Right ventricle myocardium superior (tissue), 1 donor: Measurements from ENCODE around the gene TUBGCP4. TPM values are rescaled to one million over a fixed set of nuclear protein-coding genes. Genes with fewer than 3 reads are reported as not detected.
"Not testable (repeated sequence)": the region's sequence is repeated elsewhere in the genome, so short reads cannot be mapped to it uniquely, and the experiment has no call there.

Experiments
- ATAC-seq: fragments of 200-7000 bp; cut with Tn5 transposase; one replicate; pipeline ENCODE4 v1.9.1; 2020; ENCODE audit warnings: mild to moderate bottlenecking; ENCODE audit not compliant: poor library complexity
- DNase-seq: peaks from one replicate; pipeline ENCODE4 v3.0.0-alpha.2; 2020
- intact Hi-C: fragments of 100-400 bp; cut with DNase I; formaldehyde crosslinking; loops from one replicate; pipeline ENCODE4 v1.11.2; 2022
- total RNA-seq: library from RNA; stranded (reverse); fragmentation: NEBNext Ultra II Directional; extraction: Animal tissue kit (Norgen Biotek cat#: 25700); gene quantifications from one replicate; pipeline ENCODE4 v1.2.1, GENCODE V29; 2021
- donor health status: DM: no; HTN: yes; CAD: no; lungs with severe emphysema.

The TUBGCP4 gene
- total RNA-seq, 1 donor from 2014 or later, result 11.1 TPM

DNA sequence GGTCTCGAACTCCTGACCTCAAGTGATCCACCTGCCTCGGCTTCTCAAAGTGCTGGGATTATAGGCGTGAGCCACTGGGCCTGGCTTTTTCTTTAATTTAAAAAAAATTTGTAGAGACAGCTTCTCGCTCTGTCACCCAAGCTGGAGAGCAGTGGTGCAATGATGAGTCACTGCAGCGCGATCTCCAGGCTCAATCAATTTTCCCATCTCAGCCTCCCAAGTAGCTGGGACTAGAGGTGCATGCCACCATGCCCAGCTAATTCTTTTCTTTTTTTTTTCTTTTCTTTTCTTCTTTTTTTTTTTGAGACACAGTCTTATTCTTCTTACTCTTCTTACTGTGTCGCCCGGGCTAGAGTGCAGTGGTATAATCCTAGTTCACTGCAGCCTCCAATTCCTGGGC is 19.8 kb downstream of the TUBGCP4 start:
- intact Hi-C loops, result no loop called here
- DNase-seq, result no peak
- ATAC-seq, result no peak

DNA sequence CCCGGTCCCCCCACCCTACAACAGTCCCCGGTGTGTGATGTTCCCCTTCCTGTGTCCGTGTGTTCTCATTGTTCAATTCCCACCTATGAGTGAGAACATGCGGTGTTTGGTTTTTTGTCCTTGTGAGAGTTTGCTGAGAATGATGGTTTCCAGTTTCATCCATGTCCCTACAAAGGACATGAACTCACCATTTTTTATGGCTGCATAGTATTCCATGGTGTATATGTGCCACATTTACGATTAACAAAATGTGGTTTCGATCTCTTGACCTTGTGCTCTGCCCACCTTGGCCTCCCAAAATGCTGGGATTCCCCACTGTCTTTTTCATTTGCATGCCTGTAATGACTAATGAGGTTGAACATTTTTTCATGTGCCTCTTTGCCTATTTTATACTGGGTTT is 22.7 kb downstream of the TUBGCP4 start:
- intact Hi-C loops, ATAC-seq: not testable (repeated sequence)

GRCh38 chr15:43402255-43402654 is 31.4 kb downstream of the TUBGCP4 start:
- DNase-seq, result no peak
- intact Hi-C loops, result no loop called here
- ATAC-seq, result no peak

More for the DNA sequence above, 22.7 kb downstream of the TUBGCP4 start:
- not testable (repeated sequence) for DNase-seq

GRCh38 chr15:43403616-43404015 is 32.7 kb downstream of the TUBGCP4 start:
- DNase-seq (no peak), ATAC-seq (no peak)
- intact Hi-C loops, result no loop called here

GRCh38 chr15:43404130-43404529 is 33.2 kb downstream of the TUBGCP4 start:
- intact Hi-C loops, result no loop called here
- DNase-seq (no peak), ATAC-seq (no peak)

DNA sequence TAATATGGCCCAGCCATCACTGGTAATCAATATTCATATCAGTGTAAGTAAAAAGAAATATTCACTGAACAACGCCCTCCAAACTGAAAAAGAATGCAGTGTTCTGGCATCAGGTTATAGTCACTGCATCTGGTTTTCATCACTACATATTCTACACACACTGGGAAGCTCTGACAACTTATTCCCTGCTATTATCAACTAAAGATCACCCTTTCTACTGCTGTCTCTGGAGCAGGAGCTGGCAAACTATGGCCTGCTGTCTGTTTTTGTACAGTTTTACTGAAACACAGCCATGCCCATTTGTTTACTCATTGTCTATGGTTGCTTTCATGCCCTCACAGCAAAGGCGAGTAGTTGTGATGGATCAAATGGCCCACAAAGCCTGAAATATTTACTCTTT is 35.3 kb downstream of the TUBGCP4 start:
- DNase-seq (no peak), ATAC-seq (no peak)
- intact Hi-C loops, result no loop called here

DNA sequence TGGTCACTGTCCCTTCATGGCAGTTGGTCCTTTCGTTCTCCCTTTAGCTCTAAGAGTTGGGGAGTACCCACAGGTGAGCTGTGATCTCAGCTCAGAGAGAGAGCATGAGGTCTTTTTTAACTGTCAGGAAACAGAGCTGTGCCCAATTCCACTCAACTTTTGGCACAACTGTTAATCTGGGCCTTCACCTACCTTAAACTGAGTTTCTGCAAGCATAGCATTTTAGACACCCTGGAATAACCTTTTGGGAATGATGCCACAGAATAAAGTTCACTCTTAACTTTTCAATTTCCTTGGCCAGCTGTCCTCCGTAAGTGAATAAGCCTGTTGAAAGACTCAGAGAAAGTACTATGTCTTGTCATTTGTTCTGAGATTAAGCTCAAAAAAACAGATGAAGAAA is 35.9 kb downstream of the TUBGCP4 start:
- intact Hi-C loops, result no loop called here
- DNase-seq (no peak), ATAC-seq (no peak)

DNA sequence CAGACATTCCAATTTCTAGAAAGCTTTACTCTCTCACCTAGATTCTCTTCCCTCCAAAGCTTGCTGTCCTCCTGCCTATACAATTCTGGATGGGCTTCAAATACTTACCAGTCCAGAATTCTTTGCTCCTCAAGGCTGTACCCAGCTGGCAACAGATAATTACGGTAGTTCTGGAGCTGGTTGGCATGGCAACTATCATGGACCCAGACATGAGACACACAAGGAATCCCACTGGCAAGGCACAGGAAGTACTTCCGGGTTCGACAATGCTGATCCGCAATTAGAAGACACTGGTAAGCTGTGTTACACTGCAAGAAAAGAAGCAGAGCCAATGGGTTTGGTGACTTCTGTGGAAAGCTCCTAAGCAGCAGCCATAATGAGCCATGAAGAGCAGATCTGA is 37.9 kb downstream of the TUBGCP4 start:
- no peak for DNase-seq
- intact Hi-C loops, result no loop called here

DNA sequence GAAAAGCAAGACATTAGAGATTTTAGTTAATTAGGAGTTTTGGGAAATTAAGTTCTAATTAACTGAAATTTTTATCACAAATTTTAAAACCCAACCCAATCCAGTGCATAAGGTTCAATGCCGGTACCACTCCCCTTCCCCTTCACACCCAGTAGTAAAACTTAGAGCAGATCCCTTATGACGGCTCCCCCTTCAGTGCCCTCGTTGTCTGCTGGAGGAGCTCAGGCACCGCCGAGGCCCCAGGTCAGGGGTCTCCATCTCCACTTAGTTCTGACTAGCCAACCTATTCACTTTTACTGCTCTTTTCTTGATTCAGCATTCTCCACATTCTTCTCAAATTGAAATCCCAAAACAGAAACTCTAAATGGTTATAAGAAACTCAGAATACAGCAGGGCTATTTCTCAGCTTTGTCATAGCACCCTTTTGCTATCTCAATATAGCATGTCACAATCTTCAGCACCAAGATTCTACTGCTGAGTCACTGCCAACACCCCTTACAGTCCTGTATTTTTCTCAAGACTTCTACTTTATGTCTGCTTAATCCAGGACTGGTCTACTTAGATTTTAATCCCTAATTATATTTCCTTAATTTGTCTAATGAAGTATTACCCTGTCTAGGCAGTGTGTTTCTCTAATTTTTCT is 39.8 kb downstream of the TUBGCP4 start:
- no peak for ATAC-seq
- intact Hi-C loops, result no loop called here
- DNase-seq, result no peak

More for the DNA sequence above, 37.9 kb downstream of the TUBGCP4 start:
- no peak for ATAC-seq

DNA sequence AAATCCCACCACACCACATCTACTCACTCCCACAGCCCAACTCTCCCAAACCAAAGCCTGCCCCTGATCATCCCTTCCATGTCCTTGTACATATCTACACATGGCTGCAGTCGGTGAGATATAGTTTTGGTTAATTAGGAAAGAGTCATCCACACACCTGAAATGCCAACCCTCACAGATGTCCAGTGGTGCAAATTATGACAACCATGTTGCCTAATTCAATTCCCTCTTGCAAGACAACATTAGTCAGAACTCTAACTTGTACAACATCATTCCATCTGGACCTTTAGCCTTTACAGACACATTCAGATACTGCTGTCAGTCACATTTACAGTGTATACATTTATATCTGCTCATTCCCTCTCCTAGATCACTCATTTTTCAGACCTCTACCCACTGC is 41.2 kb downstream of the TUBGCP4 start:
- DNase-seq (no peak), ATAC-seq (no peak)
- intact Hi-C loops, result no loop called here

- DNase-seq, result no peak
- no peak for ATAC-seq
- intact Hi-C loops, result no loop called here
Observed at GRCh38 chr15:43414196-43414595, 43.3 kb downstream of the TUBGCP4 start.

DNA sequence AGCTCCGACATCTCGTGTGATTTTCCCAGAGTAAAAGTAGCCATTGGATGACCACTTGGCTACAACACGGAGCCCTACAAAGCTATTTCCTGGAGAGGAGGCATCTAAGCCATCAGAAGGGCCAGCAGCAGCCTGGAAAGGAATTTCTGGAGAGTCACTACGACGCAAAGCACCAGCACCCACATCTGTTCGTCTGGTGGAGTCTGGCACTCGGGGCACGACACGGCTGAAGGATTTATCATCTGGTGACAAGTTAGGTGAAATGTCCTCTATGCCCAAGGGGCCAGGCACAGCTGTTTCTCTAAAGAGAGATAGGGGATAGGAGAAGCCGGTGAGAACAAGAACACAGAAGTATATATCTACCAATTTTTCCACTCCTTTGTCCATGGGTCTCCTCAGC is 49.5 kb downstream of the TUBGCP4 start:
- DNase-seq (no peak), ATAC-seq (no peak)
- intact Hi-C loops, result no loop called here

GRCh38 chr15:43420876-43421275 is 50.0 kb downstream of the TUBGCP4 start:
- ATAC-seq (no peak), DNase-seq (no peak)
- intact Hi-C loops, result no loop called here

- ATAC-seq (no peak), DNase-seq (no peak)
Observed at GRCh38 chr15:43423793-43424192, 52.9 kb downstream of the TUBGCP4 start.

GRCh38 chr15:43429687-43430086 is 58.8 kb downstream of the TUBGCP4 start:
- intact Hi-C loops, result no loop called here
- DNase-seq (no peak), ATAC-seq (no peak)

More at GRCh38 chr15:43423793-43424192, 52.9 kb downstream of the TUBGCP4 start:
- intact Hi-C loops, result no loop called here

GRCh38 chr15:43433165-43433564 is 62.3 kb downstream of the TUBGCP4 start:
- intact Hi-C loops, result no loop called here

GRCh38 chr15:43433661-43434303 is 62.9 kb downstream of the TUBGCP4 start:
- DNase-seq (no peak), ATAC-seq (no peak)
- intact Hi-C loops, result no loop called here

More at GRCh38 chr15:43433165-43433564, 62.3 kb downstream of the TUBGCP4 start:
- DNase-seq (no peak), ATAC-seq (no peak)

DNA sequence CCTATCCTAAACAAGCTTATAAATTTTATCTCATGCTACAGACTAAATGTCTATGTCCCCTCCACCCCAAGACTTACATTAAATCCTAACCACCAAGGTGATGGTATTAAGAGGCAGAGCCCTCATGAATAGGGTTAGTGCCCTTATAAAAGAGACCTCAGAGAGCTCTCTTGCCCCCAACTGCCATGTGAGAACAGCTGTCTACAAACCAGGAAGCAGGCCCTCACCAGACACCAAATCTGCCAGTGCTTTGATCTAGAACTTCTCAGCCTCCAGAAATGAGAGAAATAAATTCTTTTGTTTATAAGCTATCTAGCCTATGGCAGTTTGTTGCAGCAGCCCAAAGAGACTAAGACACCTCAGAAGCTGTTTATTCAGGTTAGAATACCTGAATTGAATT is 63.5 kb downstream of the TUBGCP4 start:
- no peak for ATAC-seq
- DNase-seq, result no peak
- intact Hi-C loops, result no loop called here

GRCh38 chr15:43436395-43436794 is 65.5 kb downstream of the TUBGCP4 start:
- intact Hi-C loops, result no loop called here

GRCh38 chr15:43439268-43439667 is 68.4 kb downstream of the TUBGCP4 start:
- DNase-seq (no peak), ATAC-seq (no peak)
- intact Hi-C loops, result no loop called here

More at GRCh38 chr15:43436395-43436794, 65.5 kb downstream of the TUBGCP4 start:
- ATAC-seq (no peak), DNase-seq (no peak)
